ENCODE measurements around the gene CASP8AP2.
"Not testable (repeated sequence)": the region's sequence is repeated elsewhere in the genome, so short reads cannot be mapped to it uniquely, and the experiment has no call there.

CASP8AP2 gene

DNA sequence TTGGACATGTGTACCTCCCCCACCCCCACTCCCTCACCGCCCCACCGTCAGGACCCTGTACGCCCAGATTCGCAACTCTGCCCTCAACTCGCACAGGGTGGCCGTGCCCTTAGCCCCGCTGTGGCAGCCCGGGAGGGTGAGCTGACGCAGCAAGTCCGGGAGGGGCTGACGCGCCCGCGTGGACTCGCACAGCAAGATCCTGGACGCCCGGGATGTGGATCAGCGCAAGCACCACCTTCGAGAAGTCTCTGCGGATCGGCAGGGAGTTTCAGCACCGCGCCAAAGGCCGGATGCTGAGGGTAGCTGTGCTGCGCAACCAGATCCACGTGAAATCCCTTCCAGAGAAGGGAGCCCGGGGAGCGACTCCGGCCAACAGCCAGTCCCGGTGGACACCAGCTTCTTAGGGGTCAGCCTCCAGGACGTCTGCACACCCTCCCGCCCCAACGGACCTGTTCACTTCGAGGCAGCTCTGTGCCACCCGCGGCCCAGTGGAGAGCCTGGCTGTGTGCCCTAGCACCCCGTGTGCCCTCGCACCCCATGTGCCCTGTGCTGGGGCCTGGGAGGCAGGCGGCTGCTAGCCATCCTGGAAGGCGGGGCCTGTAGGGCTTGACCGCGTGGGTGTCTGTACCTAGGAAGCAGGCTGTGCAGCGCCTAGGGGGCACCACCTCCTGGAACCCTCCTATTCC, 57.9 kb downstream of the CASP8AP2 start:
- Mint-ChIP-seq H3K9me3 (no peaks in the 10 kb centered on the region), H3K36me3 (ENCODE audit: low read depth) (no peaks in the 10 kb centered on the region), H3K4me3 (no peak overlapping the region), H3K4me1 (peaks cover 11% of the 10 kb centered on the region), H3K27me3 (ENCODE audit: low read depth, poor library complexity) (peaks cover 30% of the 10 kb centered on the region), H3K27ac (no peak overlapping the region)
- DNase-seq, result no peak
- TF ChIP-seq, protein P1, sequence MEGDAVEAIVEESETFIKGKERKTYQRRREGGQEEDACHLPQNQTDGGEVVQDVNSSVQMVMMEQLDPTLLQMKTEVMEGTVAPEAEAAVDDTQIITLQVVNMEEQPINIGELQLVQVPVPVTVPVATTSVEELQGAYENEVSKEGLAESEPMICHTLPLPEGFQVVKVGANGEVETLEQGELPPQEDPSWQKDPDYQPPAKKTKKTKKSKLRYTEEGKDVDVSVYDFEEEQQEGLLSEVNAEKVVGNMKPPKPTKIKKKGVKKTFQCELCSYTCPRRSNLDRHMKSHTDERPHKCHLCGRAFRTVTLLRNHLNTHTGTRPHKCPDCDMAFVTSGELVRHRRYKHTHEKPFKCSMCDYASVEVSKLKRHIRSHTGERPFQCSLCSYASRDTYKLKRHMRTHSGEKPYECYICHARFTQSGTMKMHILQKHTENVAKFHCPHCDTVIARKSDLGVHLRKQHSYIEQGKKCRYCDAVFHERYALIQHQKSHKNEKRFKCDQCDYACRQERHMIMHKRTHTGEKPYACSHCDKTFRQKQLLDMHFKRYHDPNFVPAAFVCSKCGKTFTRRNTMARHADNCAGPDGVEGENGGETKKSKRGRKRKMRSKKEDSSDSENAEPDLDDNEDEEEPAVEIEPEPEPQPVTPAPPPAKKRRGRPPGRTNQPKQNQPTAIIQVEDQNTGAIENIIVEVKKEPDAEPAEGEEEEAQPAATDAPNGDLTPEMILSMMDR (IDR thresholded peaks at IDR 0.05), result no peak

DNA sequence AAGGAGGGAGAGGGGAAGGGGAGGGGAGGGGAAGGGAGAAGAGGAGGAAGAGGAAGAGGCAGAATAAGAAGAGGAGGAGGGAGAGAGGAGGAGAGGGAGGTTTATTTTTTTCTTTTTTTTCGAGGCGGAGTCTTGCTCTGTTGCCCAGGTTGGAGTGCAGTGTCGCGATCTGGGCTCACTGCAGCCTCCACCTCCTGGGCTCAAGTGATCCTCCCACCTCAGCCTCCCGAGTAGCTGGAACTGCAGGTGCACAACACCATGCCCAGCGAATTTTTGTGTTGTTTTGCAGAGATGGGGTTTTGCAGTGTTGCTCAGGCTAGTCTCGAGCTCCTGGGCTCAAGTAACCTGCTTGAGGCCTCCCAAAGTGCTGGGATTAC, 58.4 kb downstream of the CASP8AP2 start:
- Mint-ChIP-seq H3K36me3 (ENCODE audit: low read depth) (no peaks in the 10 kb centered on the region), H3K27me3 (ENCODE audit: low read depth, poor library complexity) (peaks cover 30% of the 10 kb centered on the region), H3K4me1 (peaks cover 11% of the 10 kb centered on the region), H3K9me3 (no peaks in the 10 kb centered on the region), H3K27ac (no peak overlapping the region), H3K4me3 (no peak overlapping the region)
- no peak for DNase-seq
- TF ChIP-seq, protein P1 (IDR thresholded peaks at IDR 0.05), result no peak

DNA sequence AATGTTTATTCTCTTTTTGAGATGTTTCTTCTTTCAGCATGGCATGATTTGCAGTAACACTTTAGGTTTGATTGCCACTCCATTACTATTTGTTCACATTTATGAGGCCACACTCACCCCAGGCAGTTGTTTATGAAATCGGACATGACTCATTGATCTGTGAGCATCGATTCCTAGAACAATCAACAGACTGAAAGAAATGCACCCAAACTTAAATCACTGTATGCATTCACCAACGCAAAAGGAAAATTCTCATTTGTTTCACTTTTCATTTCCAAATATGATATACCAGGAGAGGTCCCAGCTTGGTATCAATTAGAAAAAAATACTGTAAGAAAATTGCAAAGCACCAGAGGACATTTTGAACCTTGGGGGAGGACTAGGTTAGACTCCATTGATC, 59.2 kb downstream of the CASP8AP2 start:
- TF ChIP-seq, protein P1 (IDR thresholded peaks at IDR 0.05), result no peak
- Mint-ChIP-seq H3K27ac (no peak overlapping the region), H3K36me3 (ENCODE audit: low read depth) (no peaks in the 10 kb centered on the region), H3K4me3 (no peak overlapping the region), H3K4me1 (peaks cover 11% of the 10 kb centered on the region), H3K9me3 (no peaks in the 10 kb centered on the region), H3K27me3 (ENCODE audit: low read depth, poor library complexity) (peaks cover 27% of the 10 kb centered on the region)
- no peak for DNase-seq

DNA sequence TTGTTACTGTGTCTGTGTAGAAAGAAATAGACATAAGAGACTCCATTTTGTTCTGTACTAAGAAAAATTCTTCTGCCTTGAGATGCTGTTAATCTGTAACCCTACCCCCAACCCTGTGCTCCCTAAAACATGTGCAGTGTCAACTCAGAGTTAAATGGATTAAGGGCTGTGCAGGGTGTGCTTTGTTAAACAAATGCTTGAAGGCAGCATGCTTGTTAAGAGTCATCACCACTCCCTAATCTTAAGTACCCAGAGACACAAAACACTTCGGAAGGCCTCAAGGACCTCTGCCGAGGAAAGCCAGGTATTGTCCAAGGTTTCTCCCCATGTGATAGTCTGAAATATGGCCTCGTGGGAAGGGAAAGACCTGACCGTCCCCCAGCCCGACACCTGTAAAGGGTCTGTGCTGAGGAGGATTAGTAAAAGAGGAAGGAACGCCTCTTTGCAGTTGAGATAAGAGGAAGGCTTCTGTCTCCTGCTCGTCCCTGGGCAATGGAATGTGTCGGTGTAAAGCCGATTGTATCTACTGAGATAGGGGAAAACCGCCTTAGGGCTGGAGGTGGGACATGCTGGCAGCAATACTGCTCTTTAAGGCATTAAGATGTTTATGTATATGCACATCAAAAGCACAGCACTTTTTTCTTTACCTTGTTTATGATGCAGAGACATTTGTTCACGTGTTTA, 61.3 kb downstream of the CASP8AP2 start:
- peaks cover 11% of the 10 kb centered on the region for H3K4me1 Mint-ChIP-seq
- not testable (repeated sequence) for H3K9me3 Mint-ChIP-seq; H3K4me3 Mint-ChIP-seq; H3K27ac Mint-ChIP-seq; H3K36me3 Mint-ChIP-seq (ENCODE audit: low read depth); DNase-seq
- H3K27me3 Mint-ChIP-seq (ENCODE audit: low read depth, poor library complexity), result peaks cover 29% of the 10 kb centered on the region

DNA sequence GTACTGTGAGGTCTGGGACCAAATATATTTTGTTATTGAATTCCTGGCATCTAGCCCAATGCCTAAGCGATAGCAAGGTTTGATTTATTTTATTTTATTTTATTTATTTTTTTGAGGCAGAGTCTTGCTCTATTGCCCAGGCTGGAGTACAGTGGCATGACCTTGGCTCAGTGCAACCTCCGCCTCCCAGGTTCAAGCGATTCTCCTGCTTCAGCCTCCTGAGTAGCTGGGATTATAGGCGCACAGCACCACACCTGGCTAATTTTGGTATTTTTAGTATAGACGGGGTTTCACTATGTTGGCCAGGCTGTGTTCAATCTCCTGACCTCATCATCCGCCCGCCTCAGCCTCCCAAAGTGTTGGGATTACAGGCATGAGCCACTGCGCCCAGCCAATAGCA, 62.9 kb downstream of the CASP8AP2 start:
- not testable (repeated sequence) for H3K4me3 Mint-ChIP-seq; DNase-seq; H3K36me3 Mint-ChIP-seq (ENCODE audit: low read depth); H3K27ac Mint-ChIP-seq; H3K9me3 Mint-ChIP-seq
- Mint-ChIP-seq H3K4me1 (peaks cover 11% of the 10 kb centered on the region), H3K27me3 (ENCODE audit: low read depth, poor library complexity) (peaks cover 27% of the 10 kb centered on the region)

DNA sequence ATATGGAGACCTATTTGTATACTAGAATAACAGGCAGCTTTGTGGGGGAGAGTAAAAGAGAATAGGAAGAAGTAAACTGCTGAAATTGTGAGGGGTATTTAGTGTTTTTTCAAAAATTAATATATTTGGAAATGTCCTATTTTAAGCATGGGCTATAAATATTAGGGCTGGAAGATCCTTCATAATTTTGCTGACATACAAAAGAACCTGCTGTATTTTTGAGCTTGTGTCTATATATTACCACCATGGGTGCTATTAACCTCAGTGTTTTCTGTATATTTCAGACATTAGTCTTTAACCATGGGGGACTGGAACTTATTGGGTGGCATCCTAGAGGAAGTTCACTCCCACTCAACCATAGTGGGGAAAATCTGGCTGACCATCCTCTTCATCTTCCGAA, 64.5 kb downstream of the CASP8AP2 start, which contains the start of gene GJA10:
GJA10 (plus strand) TSS at position 301 of the 400 bp plus-strand sequence; CDS start at position 301, 0 bp downstream.
- peaks cover 27% of the 10 kb centered on the region for H3K27me3 Mint-ChIP-seq (ENCODE audit: low read depth, poor library complexity)
- no peak within 1 kb of the TSS for H3K4me3 Mint-ChIP-seq
- H3K36me3 Mint-ChIP-seq (ENCODE audit: low read depth), result no peaks in the 10 kb centered on the region
- H3K27ac Mint-ChIP-seq, result no peak within 1 kb of the TSS
- H3K4me1 Mint-ChIP-seq, result peaks cover 11% of the 10 kb centered on the region
- TF ChIP-seq, protein P1 (IDR thresholded peaks at IDR 0.05), result no peak
- no peak for DNase-seq
- no peaks in the 10 kb centered on the region for H3K9me3 Mint-ChIP-seq

All from nephron progenitor cell (in vitro differentiated cells).